ENCODE results near the gene FAM98B.
"Not testable (repeated sequence)": the region's sequence is repeated elsewhere in the genome, so short reads cannot be mapped to it uniquely, and the experiment has no call there.

The FAM98B gene

DNA sequence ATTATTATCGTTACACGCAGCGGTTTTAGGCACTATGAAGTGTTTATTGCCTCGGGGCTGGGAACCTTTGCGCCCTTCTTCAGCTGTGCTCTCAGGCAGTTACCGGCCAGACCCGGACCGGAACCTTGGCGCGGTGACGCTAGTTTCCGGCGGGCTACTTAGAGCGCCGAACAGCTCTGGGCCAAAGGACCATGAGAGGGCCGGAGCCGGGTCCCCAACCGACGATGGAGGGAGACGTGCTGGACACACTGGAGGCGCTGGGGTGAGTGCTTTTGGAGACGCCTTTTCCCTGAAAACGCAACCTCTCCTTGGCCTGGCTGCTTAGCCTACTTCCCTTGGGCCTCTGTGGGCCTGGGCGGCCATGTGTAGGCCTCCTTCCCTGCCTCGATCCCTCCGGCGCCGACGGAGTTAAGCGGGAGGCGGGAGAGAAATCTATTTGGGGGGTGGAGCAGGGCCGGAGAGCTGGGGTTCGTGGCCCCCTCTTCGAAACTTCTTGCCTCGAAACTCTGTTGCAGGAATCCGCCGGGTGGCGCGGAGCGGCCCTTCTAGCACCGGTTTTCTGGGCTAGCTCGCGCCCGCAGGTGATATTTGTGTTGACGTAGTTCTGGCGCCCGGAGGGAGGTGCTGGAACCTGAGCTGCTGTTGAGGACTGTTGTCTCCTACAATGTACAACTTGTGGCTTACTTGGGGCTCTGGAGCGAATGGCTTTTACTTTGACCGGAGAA, at the start of gene FAM98B:
Gene FAM98B (plus strand): TSS at position 157 of the 725 bp plus-strand sequence. CDS start 35 bp downstream, at position 192.
- H3K4me1 Mint-ChIP-seq (ENCODE audit: low read depth): peaks cover 37% of the 10 kb centered on the region
- H3K4me3 Mint-ChIP-seq: peak within 1 kb of the TSS; percentile 98
- H3K27ac Mint-ChIP-seq: peak within 1 kb of the TSS; percentile 95
- H3K27me3 Mint-ChIP-seq: no peaks in the 10 kb centered on the region
- H3K36me3 Mint-ChIP-seq: no peaks in the 10 kb centered on the region
- no peaks in the 10 kb centered on the region for H3K9me3 Mint-ChIP-seq (ENCODE audit: low read depth)

GRCh38 chr15:38406436-38406835, 47.5 kb upstream of the FAM98B start:
- Mint-ChIP-seq H3K4me3 (no peak overlapping the region), H3K36me3 (no peaks in the 10 kb centered on the region), H3K4me1 (ENCODE audit: low read depth) (no peaks in the 10 kb centered on the region), H3K27me3 (peaks cover 13% of the 10 kb centered on the region), H3K27ac (no peak overlapping the region), H3K9me3 (ENCODE audit: low read depth) (no peaks in the 10 kb centered on the region)

DNA sequence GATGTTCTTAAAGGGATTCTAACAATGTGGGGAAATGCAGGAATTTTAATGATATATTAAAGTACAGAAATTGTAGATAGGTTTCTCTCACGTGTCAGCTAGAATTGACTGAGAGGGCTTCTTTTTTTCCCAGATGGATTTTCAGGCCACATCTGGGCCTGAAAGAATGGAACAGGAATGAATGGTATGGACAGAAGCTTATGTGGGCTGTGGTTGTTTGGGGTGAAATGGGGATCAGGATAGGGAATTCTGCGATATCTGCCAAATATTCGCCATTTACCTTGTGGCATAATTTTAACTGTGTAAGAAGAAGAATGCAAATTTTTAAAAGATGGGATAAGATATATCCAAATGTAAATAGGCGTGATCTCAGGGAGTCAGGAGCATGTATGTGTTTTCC, 45.4 kb upstream of the FAM98B start:
- H3K27me3 Mint-ChIP-seq: peaks cover 15% of the 10 kb centered on the region

DNA sequence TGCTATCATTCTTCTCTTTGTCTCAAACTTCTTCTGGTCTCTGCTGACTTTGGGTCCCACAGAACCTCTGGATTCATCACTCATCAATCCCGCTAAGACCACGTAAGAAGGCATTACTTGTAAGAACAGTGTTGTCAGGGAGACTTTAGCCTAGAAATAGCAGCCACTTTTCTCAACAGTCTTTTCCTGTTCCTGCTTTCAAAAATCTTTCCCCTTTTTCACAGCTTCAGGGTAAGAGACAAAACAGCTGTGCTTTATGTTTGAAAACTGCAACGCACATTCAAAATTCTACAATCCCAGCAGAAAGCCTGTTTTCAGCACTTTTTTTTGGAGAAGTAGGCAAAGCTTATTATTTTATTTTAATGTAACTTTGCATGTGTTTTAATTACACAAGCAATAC, 42.0 kb upstream of the FAM98B start:
- H3K36me3 Mint-ChIP-seq: no peaks in the 10 kb centered on the region
- H3K27me3 Mint-ChIP-seq: peaks cover 25% of the 10 kb centered on the region
- no peaks in the 10 kb centered on the region for H3K9me3 Mint-ChIP-seq (ENCODE audit: low read depth)
- H3K27ac Mint-ChIP-seq: no peak overlapping the region
- no peaks in the 10 kb centered on the region for H3K4me1 Mint-ChIP-seq (ENCODE audit: low read depth)
- H3K4me3 Mint-ChIP-seq: no peak overlapping the region

More for the DNA sequence above, 45.4 kb upstream of the FAM98B start:
- no peak overlapping the region for H3K4me3 Mint-ChIP-seq
- H3K9me3 Mint-ChIP-seq (ENCODE audit: low read depth): no peaks in the 10 kb centered on the region
- H3K4me1 Mint-ChIP-seq (ENCODE audit: low read depth): no peaks in the 10 kb centered on the region
- no peak overlapping the region for H3K27ac Mint-ChIP-seq
- no peaks in the 10 kb centered on the region for H3K36me3 Mint-ChIP-seq

GRCh38 chr15:38412466-38412865, 41.5 kb upstream of the FAM98B start:
- Mint-ChIP-seq H3K4me1 (ENCODE audit: low read depth) (no peaks in the 10 kb centered on the region), H3K4me3 (no peak overlapping the region), H3K36me3 (no peaks in the 10 kb centered on the region), H3K27me3 (peaks cover 28% of the 10 kb centered on the region), H3K27ac (no peak overlapping the region), H3K9me3 (ENCODE audit: low read depth) (no peaks in the 10 kb centered on the region)

DNA sequence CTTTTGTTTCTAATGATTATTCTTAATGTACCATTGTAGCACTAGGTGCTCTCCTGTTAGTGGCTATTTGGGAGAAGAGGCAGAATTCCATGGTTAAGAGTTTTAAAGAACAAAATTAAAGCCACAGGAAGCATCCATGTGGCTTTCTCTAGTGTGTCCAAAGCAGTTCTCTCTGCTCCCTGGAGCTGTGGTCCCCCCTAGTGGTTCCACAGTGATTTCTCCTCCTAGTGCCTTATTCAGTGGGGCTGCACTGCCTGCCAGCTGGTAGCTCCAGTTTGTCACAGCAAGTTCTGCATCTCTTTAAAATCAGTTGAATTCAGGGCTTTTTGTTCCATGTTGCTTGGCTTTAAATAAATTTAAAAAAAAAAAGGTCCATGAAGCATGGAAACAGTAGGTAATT, 39.6 kb upstream of the FAM98B start:
- Mint-ChIP-seq H3K27ac (no peak overlapping the region), H3K27me3 (peaks cover 32% of the 10 kb centered on the region), H3K9me3 (ENCODE audit: low read depth) (no peaks in the 10 kb centered on the region)

DNA sequence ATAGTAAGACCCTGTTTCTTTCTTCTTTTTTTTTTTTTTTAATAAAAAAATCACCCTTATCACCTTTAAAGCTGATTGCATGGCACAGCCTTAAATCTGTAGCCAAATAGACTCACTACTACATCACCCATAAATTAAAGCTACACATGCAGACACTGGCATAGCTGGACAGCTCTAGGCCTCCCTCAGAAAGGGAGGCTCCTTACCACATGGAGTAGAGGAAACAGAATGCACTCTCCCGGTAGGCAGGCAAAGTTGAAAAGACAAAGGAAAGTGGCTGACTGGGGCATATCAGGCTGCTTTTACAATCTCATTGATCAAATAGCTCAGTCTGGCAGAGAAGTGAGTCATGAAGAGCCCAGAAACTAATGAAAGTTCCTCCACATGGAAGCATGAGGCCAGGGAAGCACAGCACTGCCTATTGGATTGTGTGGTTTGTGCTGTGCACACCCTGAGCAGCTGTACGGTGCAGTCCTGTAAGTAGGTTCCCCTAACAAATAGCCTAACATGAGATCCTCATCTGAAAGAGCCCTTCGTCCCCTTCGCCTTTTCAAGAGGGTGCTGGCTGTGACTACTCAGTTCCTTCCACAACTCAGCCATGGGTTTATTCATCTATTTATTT, 32.7 kb upstream of the FAM98B start:
- Mint-ChIP-seq H3K27me3 (peaks cover 31% of the 10 kb centered on the region), H3K4me3 (no peak overlapping the region), H3K36me3 (peaks cover 4% of the 10 kb centered on the region), H3K9me3 (ENCODE audit: low read depth) (peaks cover 3% of the 10 kb centered on the region), H3K27ac (no peak overlapping the region), H3K4me1 (ENCODE audit: low read depth) (no peaks in the 10 kb centered on the region)

More for the DNA sequence above, 39.6 kb upstream of the FAM98B start:
- Mint-ChIP-seq H3K4me3 (no peak overlapping the region), H3K36me3 (no peaks in the 10 kb centered on the region), H3K4me1 (ENCODE audit: low read depth) (no peaks in the 10 kb centered on the region)

- Mint-ChIP-seq H3K9me3 (ENCODE audit: low read depth) (peaks cover 3% of the 10 kb centered on the region), H3K4me1 (ENCODE audit: low read depth) (no peaks in the 10 kb centered on the region), H3K27ac (no peak overlapping the region), H3K4me3 (no peak overlapping the region), H3K27me3 (peaks cover 19% of the 10 kb centered on the region), H3K36me3 (peaks cover 4% of the 10 kb centered on the region)
Observed at GRCh38 chr15:38424101-38424552, 29.8 kb upstream of the FAM98B start.

DNA sequence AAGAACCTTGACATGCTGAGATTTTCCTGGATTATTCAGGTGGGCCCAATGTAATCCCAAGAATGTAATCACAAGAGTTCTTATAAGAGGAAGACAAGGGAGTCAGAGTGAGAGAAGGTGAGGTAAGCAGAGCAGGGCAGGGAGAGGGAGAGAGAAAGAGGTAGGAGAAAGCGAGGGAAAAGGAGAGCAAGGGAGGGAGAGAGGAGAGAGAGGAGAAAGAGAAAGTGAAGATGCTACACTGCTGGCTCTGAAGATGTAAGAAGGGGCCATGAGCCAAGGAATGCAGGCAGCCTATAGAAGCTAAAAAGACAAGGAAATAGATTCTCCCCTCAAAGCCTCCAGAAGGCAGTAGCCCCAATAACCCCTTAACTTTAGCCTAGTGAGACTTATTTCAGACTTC, 28.7 kb upstream of the FAM98B start:
- Mint-ChIP-seq H3K27me3 (peaks cover 21% of the 10 kb centered on the region), H3K27ac (no peak overlapping the region), H3K4me1 (ENCODE audit: low read depth) (no peaks in the 10 kb centered on the region), H3K9me3 (ENCODE audit: low read depth) (peaks cover 3% of the 10 kb centered on the region), H3K4me3 (no peak overlapping the region), H3K36me3 (peaks cover 4% of the 10 kb centered on the region)

DNA sequence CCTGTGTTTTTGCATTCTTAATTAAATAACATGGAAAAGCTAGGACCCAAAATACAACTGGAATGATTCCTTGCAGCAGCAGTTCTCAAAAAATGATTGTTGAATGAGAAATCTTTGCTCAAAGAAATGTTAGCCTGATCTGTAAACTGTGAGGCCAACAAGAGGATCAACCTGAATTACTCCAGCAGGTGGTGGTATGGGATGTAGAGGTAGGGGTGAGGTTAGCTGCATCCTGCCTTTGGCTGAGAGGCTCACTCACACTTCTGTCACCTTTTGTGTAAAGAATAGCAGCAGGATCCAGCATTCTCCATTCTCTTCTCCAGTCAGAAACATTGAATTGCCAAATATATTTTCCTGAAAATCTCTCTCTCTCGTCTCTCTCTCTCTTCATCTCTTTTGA, 26.5 kb upstream of the FAM98B start:
- Mint-ChIP-seq H3K27ac (no peak overlapping the region), H3K27me3 (peaks cover 17% of the 10 kb centered on the region), H3K4me3 (no peak overlapping the region), H3K4me1 (ENCODE audit: low read depth) (no peaks in the 10 kb centered on the region), H3K9me3 (ENCODE audit: low read depth) (peaks cover 3% of the 10 kb centered on the region), H3K36me3 (peaks cover 4% of the 10 kb centered on the region)

DNA sequence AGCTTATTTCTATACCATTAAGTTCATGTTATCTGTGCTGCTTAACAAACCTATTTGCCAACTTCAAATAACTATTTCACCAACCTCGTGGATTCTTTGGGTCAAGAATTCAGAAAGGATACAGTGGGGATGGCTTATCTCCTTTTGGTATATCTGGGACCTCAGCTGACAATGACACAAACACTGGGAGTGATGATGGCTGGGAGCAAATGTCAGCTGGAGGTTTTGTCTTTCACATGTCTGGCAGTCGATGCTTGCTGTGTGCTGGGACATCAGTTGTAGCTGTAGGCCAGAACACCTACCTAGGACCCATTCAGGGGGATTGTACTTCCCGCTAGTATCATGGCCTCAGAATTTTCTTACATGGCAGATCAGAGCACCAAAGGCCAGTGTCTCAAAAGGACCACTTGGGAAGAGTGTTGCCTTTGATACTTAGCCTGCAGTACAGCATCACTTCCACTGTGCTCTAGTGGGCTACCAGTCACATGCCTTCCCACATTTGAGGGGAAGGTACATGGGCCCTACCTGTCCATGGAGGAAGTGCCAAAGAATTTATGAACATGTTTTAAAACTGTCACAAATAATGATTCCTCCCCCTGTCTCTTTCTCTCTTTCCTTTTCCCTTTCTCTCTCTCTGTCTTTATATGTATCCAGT, 23.7 kb upstream of the FAM98B start:
- peaks cover under 1% of the 10 kb centered on the region for H3K36me3 Mint-ChIP-seq
- no peak overlapping the region for H3K4me3 Mint-ChIP-seq
- H3K9me3 Mint-ChIP-seq (ENCODE audit: low read depth): peaks cover under 1% of the 10 kb centered on the region
- no peak overlapping the region for H3K27ac Mint-ChIP-seq
- H3K4me1 Mint-ChIP-seq (ENCODE audit: low read depth): no peaks in the 10 kb centered on the region
- H3K27me3 Mint-ChIP-seq: peaks cover 7% of the 10 kb centered on the region

GRCh38 chr15:38436993-38437392, 16.9 kb upstream of the FAM98B start:
- Mint-ChIP-seq H3K4me3 (no peak overlapping the region), H3K4me1 (ENCODE audit: low read depth) (peaks cover 5% of the 10 kb centered on the region), H3K27ac (no peak overlapping the region), H3K27me3 (peaks cover 13% of the 10 kb centered on the region), H3K9me3 (ENCODE audit: low read depth) (peaks cover 7% of the 10 kb centered on the region), H3K36me3 (peaks cover 7% of the 10 kb centered on the region)

DNA sequence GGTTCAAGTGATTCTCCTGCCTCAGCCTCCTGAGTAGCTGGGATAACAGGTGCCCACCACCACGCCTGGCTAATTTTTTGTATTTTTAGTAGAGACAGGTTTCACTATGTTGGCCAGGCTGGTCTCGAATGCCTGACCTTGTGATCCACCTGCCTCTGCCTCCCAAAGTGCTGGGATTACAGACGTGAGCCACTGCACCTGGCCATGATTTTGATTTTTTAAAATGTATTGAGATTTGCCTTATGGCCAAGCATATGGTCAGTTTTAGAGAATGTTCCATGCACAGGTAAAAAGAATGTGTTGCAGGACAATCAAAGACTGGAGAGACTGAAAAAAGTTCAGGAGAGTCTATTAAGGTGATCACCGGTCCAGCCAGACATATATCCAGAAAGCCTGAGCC, 16.3 kb upstream of the FAM98B start:
- H3K36me3 Mint-ChIP-seq; H3K9me3 Mint-ChIP-seq (ENCODE audit: low read depth); H3K27ac Mint-ChIP-seq; H3K4me1 Mint-ChIP-seq (ENCODE audit: low read depth); H3K4me3 Mint-ChIP-seq: not testable (repeated sequence)
- H3K27me3 Mint-ChIP-seq: peaks cover 13% of the 10 kb centered on the region

GRCh38 chr15:38438031-38438986, 15.6 kb upstream of the FAM98B start:
- H3K4me3 Mint-ChIP-seq: no peak overlapping the region

More at GRCh38 chr15:38438031-38438986, 15.6 kb upstream of the FAM98B start:
- Mint-ChIP-seq H3K27me3 (peaks cover 13% of the 10 kb centered on the region), H3K9me3 (ENCODE audit: low read depth) (peaks cover 7% of the 10 kb centered on the region), H3K4me1 (ENCODE audit: low read depth) (peaks cover 5% of the 10 kb centered on the region), H3K36me3 (peaks cover 7% of the 10 kb centered on the region), H3K27ac (no peak overlapping the region)
